ENCODE data around the gene TUBG1.

DNA sequence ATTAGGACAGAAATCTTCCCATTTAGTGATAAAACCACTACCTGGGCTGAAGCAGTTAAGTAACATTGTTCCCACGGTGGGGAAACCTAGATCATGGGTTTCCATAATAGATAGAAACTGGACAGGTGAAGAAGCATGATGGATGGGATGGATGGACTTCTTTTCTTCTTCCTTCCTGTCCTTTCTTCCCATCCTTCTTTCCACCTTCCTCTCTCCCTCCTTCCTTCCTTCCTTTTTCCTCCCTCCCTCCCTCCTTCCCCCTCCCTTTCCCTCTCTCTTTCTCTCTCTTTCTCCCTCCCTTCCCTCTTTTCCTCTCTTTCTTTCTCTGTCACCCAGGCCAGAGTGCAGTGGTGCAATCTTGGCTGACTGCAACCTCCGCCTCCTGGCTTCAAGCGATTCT, 35.0 kb upstream of the TUBG1 start:
- TF ChIP-seq ZNF274 (IDR thresholded peaks at IDR 0.05; ENCODE audit: borderline replicate concordance, extremely low read depth, low read length) (no peak), POLR2A (IDR thresholded peaks at IDR 0.05; ENCODE audit: control extremely low read depth in 1 of 2, low read depth in 2 of 2, low read length in 2 of 2) (no peak), SIRT6 (IDR thresholded peaks at IDR 0.05; ENCODE audit: low read length) (no peak), SP1 (IDR thresholded peaks at IDR 0.05; ENCODE audit: low read depth, low read length) (no peak), EZH2 (IDR thresholded peaks at IDR 0.05; ENCODE audit: low read depth, low read length, severe bottlenecking) (no peak), JUND (IDR thresholded peaks at IDR 0.05; ENCODE audit: low read length) (no peak)
- TF ChIP-seq, protein P1, sequence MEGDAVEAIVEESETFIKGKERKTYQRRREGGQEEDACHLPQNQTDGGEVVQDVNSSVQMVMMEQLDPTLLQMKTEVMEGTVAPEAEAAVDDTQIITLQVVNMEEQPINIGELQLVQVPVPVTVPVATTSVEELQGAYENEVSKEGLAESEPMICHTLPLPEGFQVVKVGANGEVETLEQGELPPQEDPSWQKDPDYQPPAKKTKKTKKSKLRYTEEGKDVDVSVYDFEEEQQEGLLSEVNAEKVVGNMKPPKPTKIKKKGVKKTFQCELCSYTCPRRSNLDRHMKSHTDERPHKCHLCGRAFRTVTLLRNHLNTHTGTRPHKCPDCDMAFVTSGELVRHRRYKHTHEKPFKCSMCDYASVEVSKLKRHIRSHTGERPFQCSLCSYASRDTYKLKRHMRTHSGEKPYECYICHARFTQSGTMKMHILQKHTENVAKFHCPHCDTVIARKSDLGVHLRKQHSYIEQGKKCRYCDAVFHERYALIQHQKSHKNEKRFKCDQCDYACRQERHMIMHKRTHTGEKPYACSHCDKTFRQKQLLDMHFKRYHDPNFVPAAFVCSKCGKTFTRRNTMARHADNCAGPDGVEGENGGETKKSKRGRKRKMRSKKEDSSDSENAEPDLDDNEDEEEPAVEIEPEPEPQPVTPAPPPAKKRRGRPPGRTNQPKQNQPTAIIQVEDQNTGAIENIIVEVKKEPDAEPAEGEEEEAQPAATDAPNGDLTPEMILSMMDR (IDR thresholded peaks at IDR 0.05; ENCODE audit: control extremely low read depth in 1 of 3, insufficient read depth in 1 of 3, low read depth in 1 of 3, low read length in 3 of 3): no peak

All from H1 (cell line).